Renal cortex interstitium (tissue), 11 donors: ENCODE measurements around the gene WIPF3. TPM values are rescaled to one million over a fixed set of nuclear protein-coding genes. Genes with fewer than 3 reads are reported as not detected.
"Not testable (repeated sequence)": the region's sequence is repeated elsewhere in the genome, so short reads cannot be mapped to it uniquely, and the experiment has no call there.

Source experiments
- DNase-seq, 11 donors: peaks; one replicate each; pipeline ENCODE4 v3.0.0-alpha.2; 2013; ENCODE audit warnings: low read depth in 9 of 11, low spot score in 4 of 11; ENCODE audit errors: extremely low read depth in 1 of 11
- polyA plus RNA-seq, 3 donors: library from polyadenylated mRNA; unstranded; fragments of 120-200 nt; gene quantifications; one replicate each; pipeline ENCODE4 v1.2.1, GENCODE V29; 2013; ENCODE audit not compliant: insufficient read length in 3 of 3

WIPF3 gene
- polyA plus RNA-seq, 3 donors = 5.4 to 5.8 (median 5.6) TPM

DNA sequence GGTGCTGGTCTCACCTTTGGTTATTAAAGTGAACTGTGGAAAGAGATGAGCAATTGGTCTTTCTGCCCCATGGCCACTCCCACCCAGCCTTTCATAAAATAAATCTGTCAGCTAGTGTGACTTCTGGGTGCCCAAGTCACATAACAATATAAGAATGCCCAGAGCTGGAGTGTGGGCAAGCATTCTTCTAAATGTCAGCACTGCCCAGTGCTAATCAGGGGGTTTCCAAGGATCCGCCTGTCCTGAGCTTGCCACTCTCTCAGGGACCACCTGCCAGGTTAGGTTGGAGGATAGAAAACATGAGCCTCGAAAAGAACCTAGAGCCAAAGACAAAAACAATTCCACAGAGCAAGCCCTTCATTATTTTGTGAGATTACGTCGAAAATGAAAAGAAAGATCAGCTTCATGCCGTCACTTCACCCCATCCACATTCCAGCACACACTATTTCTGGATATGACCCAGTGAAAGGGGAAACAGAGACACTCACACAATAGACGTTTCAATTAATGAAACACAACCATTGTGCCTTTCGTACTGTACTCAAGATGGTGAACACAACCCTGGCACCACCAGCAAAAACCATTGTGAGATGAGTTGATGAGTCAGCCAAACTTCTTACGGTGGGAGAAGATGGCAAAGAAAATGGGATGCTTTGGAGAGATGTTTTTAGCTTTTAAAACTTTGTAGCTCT lies 152.5 kb downstream of the WIPF3 start:
- no peak for DNase-seq

DNA sequence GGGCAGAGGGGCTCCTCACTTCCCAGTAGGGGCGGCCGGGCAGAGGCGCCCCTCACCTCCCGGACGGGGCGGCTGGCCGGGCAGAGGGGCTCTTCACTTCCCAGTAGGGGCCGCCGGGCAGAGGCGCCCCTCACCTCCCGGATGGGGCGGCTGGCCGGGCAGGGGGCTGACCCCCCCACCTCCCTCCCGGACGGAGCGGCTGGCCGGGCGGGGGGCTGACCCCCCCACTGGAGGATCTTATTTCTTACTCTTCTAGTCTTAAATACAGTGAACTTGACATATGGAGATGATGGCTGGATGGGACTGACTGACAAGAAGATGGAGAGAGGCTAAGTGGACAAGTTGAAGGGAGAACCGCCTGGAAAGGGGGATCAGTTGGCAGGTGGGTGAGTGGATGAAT lies 155.3 kb downstream of the WIPF3 start:
- DNase-seq = not testable (repeated sequence)

DNA sequence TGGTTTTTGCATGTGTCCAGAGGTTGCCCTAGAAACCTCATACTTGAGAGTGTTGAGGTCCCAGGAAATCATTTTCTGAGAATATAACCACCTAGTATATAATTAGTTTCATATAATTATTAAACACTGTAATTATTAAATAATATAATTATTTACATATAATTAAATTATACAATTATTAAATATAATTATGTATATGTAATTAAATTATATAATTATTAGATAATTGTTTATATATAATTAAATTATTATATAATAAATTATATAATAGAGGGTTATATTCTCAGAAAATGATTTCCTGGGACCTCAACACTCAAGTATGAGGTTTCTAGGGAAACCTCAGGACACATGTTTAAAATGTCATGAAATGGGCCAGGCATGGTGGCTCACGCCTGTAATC lies 155.7 kb downstream of the WIPF3 start:
- no peak for DNase-seq

DNA sequence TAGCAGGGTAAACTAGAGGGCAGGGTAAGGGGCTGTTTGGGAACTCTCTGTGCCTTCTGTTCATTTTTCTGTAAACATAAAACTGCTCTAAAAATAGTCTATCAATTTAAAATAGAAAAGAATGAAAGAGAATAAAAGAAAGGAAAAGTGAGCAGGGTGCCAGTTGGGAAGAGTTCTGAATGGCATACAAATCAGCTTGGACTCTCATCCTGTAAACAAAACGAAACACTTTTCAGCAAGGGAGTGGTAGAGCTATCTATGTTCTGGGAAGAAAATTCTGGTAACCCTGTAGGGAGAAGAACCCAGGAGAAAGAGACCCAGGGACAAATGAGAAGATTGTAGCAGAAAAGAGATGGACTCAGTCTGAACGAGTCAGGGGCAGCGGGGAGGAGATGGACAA lies 158.7 kb downstream of the WIPF3 start:
- no peak for DNase-seq

Other genes with a start within 250 kb of the WIPF3 start
- 10 to 100 TPM in 1 of 3 donors, 1 to 10 TPM in 2; 3.3 to 14.6 (median 4.3) TPM for gene PRR15, start 242.7 kb upstream of the WIPF3 start, polyA plus RNA-seq
- 10 to 100 TPM; 63.7 to 65.0 (median 64.9) TPM for gene SCRN1, start 183.3 kb downstream of the WIPF3 start, polyA plus RNA-seq
- 10 to 100 TPM; 21.6 to 23.6 (median 22.9) TPM for gene FKBP14, start 220.2 kb downstream of the WIPF3 start, polyA plus RNA-seq
- gene PLEKHA8, start 221.9 kb downstream of the WIPF3 start, polyA plus RNA-seq = 10 to 100 TPM; 18.6 to 22.3 (median 18.9) TPM